HepG2 (cell line): ENCODE results near the gene SMURF1. TPM values are rescaled to one million over a fixed set of nuclear protein-coding genes. Genes with fewer than 3 reads are reported as not detected.

Source experiments
- ATAC-seq: fragments of 200-7000 bp; cut with Tn5 transposase; 3 replicates; pipeline ENCODE4 v1.9.1; 2020; ENCODE audit warnings: mild to moderate bottlenecking, moderate library complexity
- BruUV-seq: library from RNA; stranded (reverse); fragments of 400-500 nt; replicated peaks from 2 replicates; lab custom pipeline; 2021; lab: Mats Ljungman, UMichigan
- CTCF ChIA-PET: fragments of 300-600 bp; formaldehyde crosslinking; extraction: SDS; loops from one replicate; lab custom pipeline; 2021; ENCODE audit warnings: low total read pairs, inconsistent platforms, low intra/inter-chr PET ratio; lab: Yijun Ruan, JAX
- POLR2A ChIA-PET: fragments of 350-600 bp; sonication (Branson Sonifier 250); formaldehyde crosslinking; loops from one replicate; lab custom pipeline; 2020; ENCODE audit warnings: antibody characterized with exemption, inconsistent platforms; lab: Yijun Ruan, JAX
- DNase-seq: peaks from one replicate; pipeline ENCODE4 v3.0.0-alpha.2; 2015; ENCODE audit warnings: low spot score
- FAIRE-seq: peaks from 3 replicates; lab custom pipeline; 2011; peaks lifted over from hg19 to GRCh38; lab: Jason Lieb, UNC
- H2AFZ ChIP-seq: one replicate; pipeline ENCODE4 v1.6.1; 2011; ENCODE audit warnings: low read length, inconsistent platforms
- H3K27ac ChIP-seq: fragments of 300-600 bp; 3 replicates; pipeline ENCODE4 v1.8.0; 2011; ENCODE audit warnings: mixed run types, mild to moderate bottlenecking, mixed read lengths, low read length, inconsistent platforms; ENCODE audit not compliant: insufficient read depth; ENCODE audit errors: extremely low read length
- H3K27me3 ChIP-seq, 2 experiments: fragments of 200-600 bp in 1 of 2; 2 replicates in 1 of 2; 3 replicates in 1 of 2; pipeline versions ENCODE4 v1.6.0 to v1.8.0; 2011; ENCODE audit warnings: low read length in 2 of 2, mild to moderate bottlenecking in 2 of 2, moderate library complexity in 2 of 2, inconsistent platforms in 1 of 2; ENCODE audit not compliant: insufficient read depth in 2 of 2, control insufficient read depth in 1 of 2
- H3K36me3 ChIP-seq, 2 experiments: fragments of 200-600 bp in 1 of 2; replicated peaks in 1 of 2; 2 replicates in 1 of 2; 3 replicates in 1 of 2; pipeline versions ENCODE4 v1.5.1 to v1.8.0; 2011; ENCODE audit warnings: low read length in 2 of 2, inconsistent platforms in 1 of 2; ENCODE audit not compliant: insufficient read depth in 2 of 2, control insufficient read depth in 1 of 2
- H3K4me1 ChIP-seq: 2 replicates; pipeline ENCODE4 v1.5.1; 2012; ENCODE audit warnings: low read length, inconsistent platforms; ENCODE audit not compliant: insufficient read depth
- H3K4me2 ChIP-seq: 2 replicates; pipeline ENCODE4 v1.6.0; 2011; ENCODE audit warnings: low read depth, low read length, inconsistent platforms
- H3K4me3 ChIP-seq, 3 experiments: fragments of 200-600 bp in 1 of 3; sonication (generic), shearing (Covaris generic) in 1 of 3; replicated peaks in 1 of 3; 2 replicates each; pipeline ENCODE4 v1.5.1; 2011 to 2016; ENCODE audit warnings: low read length in 3 of 3, inconsistent platforms in 2 of 3, low read depth in 2 of 3, mild to moderate bottlenecking in 2 of 3, control low read depth in 1 of 3, mixed read lengths in 1 of 3; ENCODE audit not compliant: insufficient read depth in 1 of 3
- H3K79me2 ChIP-seq: one replicate; pipeline ENCODE4 v1.6.1; 2011; ENCODE audit warnings: low read length, inconsistent platforms; ENCODE audit not compliant: insufficient read depth
- H3K9ac ChIP-seq: 2 replicates; pipeline ENCODE4 v1.6.0; 2011; ENCODE audit warnings: mild to moderate bottlenecking, low read depth, low read length, inconsistent platforms; ENCODE audit not compliant: insufficient read depth
- H3K9me3 ChIP-seq: 2 replicates; pipeline ENCODE4 v1.5.1; 2012; ENCODE audit warnings: mild to moderate bottlenecking, low read length
- H4K20me1 ChIP-seq: 2 replicates; pipeline ENCODE4 v1.6.0; 2011; ENCODE audit warnings: inconsistent platforms, mild to moderate bottlenecking, low read length, moderate library complexity; ENCODE audit not compliant: insufficient read depth
- CENPX ChIP-seq: sonication (generic); formaldehyde crosslinking; IDR thresholded peaks from 2 replicates; pipeline ENCODE4 v1.9.0; 2021; ENCODE audit warnings: mild to moderate bottlenecking, missing genetic modification reagents, moderate library complexity
- HMGA1 ChIP-seq: sonication (generic); formaldehyde crosslinking; conservative IDR thresholded peaks from 2 replicates; pipeline ENCODE4 v1.4.0; 2020; ENCODE audit warnings: missing genetic modification reagents
- KDM2A ChIP-seq: sonication (generic); formaldehyde crosslinking; IDR thresholded peaks from 2 replicates; pipeline ENCODE4 v1.4.0; 2020; ENCODE audit warnings: low read depth, missing genetic modification reagents, borderline replicate concordance
- LBX2 ChIP-seq: sonication (generic); formaldehyde crosslinking; IDR thresholded peaks from 2 replicates; pipeline ENCODE4 v1.5.0; 2020; ENCODE audit warnings: missing genetic modification reagents, mild to moderate bottlenecking, borderline replicate concordance
- MED1 ChIP-seq: sonication (generic); formaldehyde crosslinking; IDR thresholded peaks from 2 replicates; pipeline ENCODE4 v1.4.0; 2020; ENCODE audit warnings: missing genetic modification reagents
- MLX ChIP-seq: IDR thresholded peaks from 2 replicates; pipeline ENCODE4 v1.6.1; 2016
- MTA1 ChIP-seq: sonication (generic); formaldehyde crosslinking; IDR thresholded peaks from 2 replicates; pipeline ENCODE4 v1.4.0; 2020; ENCODE audit warnings: missing genetic modification reagents, mild to moderate bottlenecking, borderline replicate concordance
- PBX2 ChIP-seq: IDR thresholded peaks from 2 replicates; pipeline ENCODE4 v1.6.1; 2016; ENCODE audit warnings: control low read depth
- SNAI1 ChIP-seq: sonication (generic); formaldehyde crosslinking; IDR thresholded peaks from 2 replicates; pipeline ENCODE4 v1.5.0; 2020; ENCODE audit warnings: mild to moderate bottlenecking, missing genetic modification reagents, borderline replicate concordance
- SNAPC4 ChIP-seq: sonication (generic); formaldehyde crosslinking; IDR thresholded peaks from 2 replicates; pipeline ENCODE4 v1.4.0; 2020; ENCODE audit warnings: mild to moderate bottlenecking, missing genetic modification reagents
- SP2 ChIP-seq: sonication (generic); formaldehyde crosslinking; IDR thresholded peaks from 2 replicates; pipeline ENCODE4 v1.5.1; 2020; ENCODE audit warnings: mild to moderate bottlenecking, missing genetic modification reagents
- SP5 ChIP-seq: IDR thresholded peaks from 2 replicates; pipeline ENCODE4 v1.6.1; 2016; ENCODE audit warnings: low read depth, borderline replicate concordance
- ZKSCAN8 ChIP-seq: IDR thresholded peaks from 2 replicates; pipeline ENCODE4 v1.6.1; 2016; ENCODE audit warnings: borderline replicate concordance, missing genetic modification reagents, missing compliant biosample characterization
- ZMYM3 ChIP-seq: sonication (generic); formaldehyde crosslinking; IDR thresholded peaks from 2 replicates; pipeline ENCODE4 v1.5.1; 2020; ENCODE audit warnings: mild to moderate bottlenecking, missing genetic modification reagents
- ZNF276 ChIP-seq: sonication (generic); formaldehyde crosslinking; IDR thresholded peaks from 2 replicates; pipeline ENCODE4 v1.4.0; 2020; ENCODE audit warnings: mild to moderate bottlenecking, low read depth, missing genetic modification reagents
- ZNF629 ChIP-seq: sonication (generic); formaldehyde crosslinking; conservative IDR thresholded peaks from 2 replicates; pipeline ENCODE4 v1.5.0; 2020; ENCODE audit warnings: missing genetic modification reagents
- WGBS: methylation state at CpG from one replicate; pipeline ENCODE4 v1.1.6; 2017; ENCODE audit warnings: low lambda C conversion rate; 5-methylcytosine and 5-hydroxymethylcytosine counted together
- in situ Hi-C: cut with HindIII; loops from 2 replicates; pipeline ENCODE4 v1.10.0; 2017; ENCODE audit warnings: low pct_unique_long_range_greater_than_20kb; ENCODE audit not compliant: extremely low pct_ligation_motif_present
- intact Hi-C: fragments of 100-400 bp; cut with micrococcal nuclease; formaldehyde crosslinking; loops from one replicate; pipeline ENCODE4 v1.10.0; 2022; ENCODE audit not compliant: unreplicated experiment
- polyA plus RNA-seq, 8 experiments: library from polyadenylated mRNA; depleted of rRNA in 3 of 8; stranded (reverse) in 7 of 8; unstranded in 1 of 8; fragments of >200 nt; fragmentation: Illumina TruSeq in 4 of 8; extraction: Trizol in 4 of 8; gene quantifications; 2 replicates each; pipeline versions ENCODE4 v1.2.1 to v1.2.3, GENCODE V29; 2011 to 2016; ENCODE audit warnings: low read depth in 4 of 8, missing spikeins in 1 of 8, mixed read lengths in 1 of 8; ENCODE audit not compliant: insufficient read depth in 1 of 8
- total RNA-seq, 5 experiments: library from RNA; depleted of rRNA; stranded (reverse); fragments of >200 nt; fragmentation: Illumina TruSeq; extraction: Trizol; gene quantifications; 2 replicates each; pipeline ENCODE4 v1.2.3, GENCODE V29; 2016; ENCODE audit warnings: low read depth in 1 of 5

Gene SMURF1
- total and polyA plus RNA-seq, 2 of the 13 experiments (the other 11 are each of a cell fraction or from before 2014, with no cell fraction given): 8.3 to 11.1 TPM

- TF ChIP-seq MLX (CRISPR knock-in tag) (no peak), MTA1 (CRISPR knock-in tag) (no peak), ZKSCAN8 (CRISPR knock-in tag) (no peak)
These were observed 132.6 kb downstream of the SMURF1 start (continued) for GRCh38 chr7:99011341-99011705.

- Histone ChIP-seq H4K20me1 (no peaks in the 10 kb centered on the region), H3K79me2 (no peaks in the 10 kb centered on the region), H3K36me3 (peaks cover 41 to 81% of the 10 kb centered on the region in 2 experiments), H2AFZ (no peak overlapping the region), H3K27ac (no peak overlapping the region), H3K9ac (no peak overlapping the region), H3K4me1 (no peaks in the 10 kb centered on the region), H3K4me3 (no peak overlapping the region), H3K4me2 (no peak overlapping the region), H3K27me3 (no peaks in the 10 kb centered on the region), H3K9me3 (no peaks in the 10 kb centered on the region)
- intact Hi-C loops: no loop called here
- ATAC-seq (no peak), DNase-seq (no peak), FAIRE-seq (no peak)
- in situ Hi-C loops: no loop called here
- no TSS peak for BruUV-seq
- WGBS: 97% methylated on average over 9 of the region's 9 CpGs
- CTCF ChIA-PET: no interaction called here
- POLR2A ChIA-PET: no interaction called here
- TF ChIP-seq ZNF629 (CRISPR knock-in tag) (no peak), CENPX (CRISPR knock-in tag) (no peak), MED1 (CRISPR knock-in tag) (no peak), SNAI1 (CRISPR knock-in tag) (no peak), ZNF276 (CRISPR knock-in tag) (no peak), SP5 (CRISPR knock-in tag) (no peak), SP2 (no peak), KDM2A (CRISPR knock-in tag) (no peak), HMGA1 (CRISPR knock-in tag) (no peak), SNAPC4 (CRISPR knock-in tag) (no peak), PBX2 (CRISPR knock-in tag) (no peak), LBX2 (CRISPR knock-in tag) (no peak), ZMYM3 (CRISPR knock-in tag) (no peak)
These were observed 133.6 kb downstream of the SMURF1 start for GRCh38 chr7:99010281-99010680.
